GM18508 (cell line): ENCODE measurements around the gene ABCA7.
A peak's percentile ranks its signal among the peaks of the same experiment; 100 is the strongest.
"Not testable (repeated sequence)": the region's sequence is repeated elsewhere in the genome, so short reads cannot be mapped to it uniquely, and the experiment has no call there.

Source experiments
- ATAC-seq: cut with Tn5 transposase; IDR thresholded peaks from one replicate; pipeline ENCODE4 v1.9.1; 2021; ENCODE audit warnings: moderate number of reproducible peaks; ENCODE audit not compliant: insufficient read depth, unreplicated experiment

ABCA7 gene

GRCh38 chr19:1015061-1015781, 24.7 kb upstream of the ABCA7 start:
- ATAC-seq = no peak

- ATAC-seq = no peak
Observed at GRCh38 chr19:1015782-1016646, 23.9 kb upstream of the ABCA7 start.

- ATAC-seq = no peak
Observed at GRCh38 chr19:1016647-1017114, 23.2 kb upstream of the ABCA7 start.

GRCh38 chr19:1017115-1017905, 22.6 kb upstream of the ABCA7 start:
- no peak for ATAC-seq

- ATAC-seq = no peak
Observed at GRCh38 chr19:1017906-1018305, 22.0 kb upstream of the ABCA7 start.

- no peak for ATAC-seq
Observed at GRCh38 chr19:1018393-1018792, 21.5 kb upstream of the ABCA7 start.

- ATAC-seq = no peak
Observed at GRCh38 chr19:1018932-1019615, 20.8 kb upstream of the ABCA7 start.

- ATAC-seq = no peak
Observed at GRCh38 chr19:1019616-1019961, 20.3 kb upstream of the ABCA7 start.

GRCh38 chr19:1019980-1020867, 19.7 kb upstream of the ABCA7 start:
- ATAC-seq = no peak

GRCh38 chr19:1020868-1021425, 19.0 kb upstream of the ABCA7 start, which contains the start of gene TMEM259:
Gene TMEM259 (minus strand): TSS chr19:1021123. CDS start chr19:1020996, 127 bp downstream.
- peak; percentile 41 for ATAC-seq

GRCh38 chr19:1023883-1024188, 16.1 kb upstream of the ABCA7 start:
- ATAC-seq = not testable (repeated sequence)

- ATAC-seq = not testable (repeated sequence)
Observed at GRCh38 chr19:1025080-1025479, 14.8 kb upstream of the ABCA7 start.

- no peak for ATAC-seq
Observed at GRCh38 chr19:1025960-1026782, 13.7 kb upstream of the ABCA7 start, which contains the start of gene CNN2. Gene CNN2 (plus strand): TSS chr19:1026608. CDS start chr19:1026662, 54 bp downstream.

- no peak for ATAC-seq
Observed at GRCh38 chr19:1026783-1027649, 12.9 kb upstream of the ABCA7 start.

- ATAC-seq = no peak
Observed at GRCh38 chr19:1027650-1028061, 12.3 kb upstream of the ABCA7 start.

- no peak for ATAC-seq
Observed at GRCh38 chr19:1028062-1028926, 11.6 kb upstream of the ABCA7 start.
